ENCODE measurements around the gene PALM.
"Not testable (repeated sequence)": the region's sequence is repeated elsewhere in the genome, so short reads cannot be mapped to it uniquely, and the experiment has no call there.

PALM gene

DNA sequence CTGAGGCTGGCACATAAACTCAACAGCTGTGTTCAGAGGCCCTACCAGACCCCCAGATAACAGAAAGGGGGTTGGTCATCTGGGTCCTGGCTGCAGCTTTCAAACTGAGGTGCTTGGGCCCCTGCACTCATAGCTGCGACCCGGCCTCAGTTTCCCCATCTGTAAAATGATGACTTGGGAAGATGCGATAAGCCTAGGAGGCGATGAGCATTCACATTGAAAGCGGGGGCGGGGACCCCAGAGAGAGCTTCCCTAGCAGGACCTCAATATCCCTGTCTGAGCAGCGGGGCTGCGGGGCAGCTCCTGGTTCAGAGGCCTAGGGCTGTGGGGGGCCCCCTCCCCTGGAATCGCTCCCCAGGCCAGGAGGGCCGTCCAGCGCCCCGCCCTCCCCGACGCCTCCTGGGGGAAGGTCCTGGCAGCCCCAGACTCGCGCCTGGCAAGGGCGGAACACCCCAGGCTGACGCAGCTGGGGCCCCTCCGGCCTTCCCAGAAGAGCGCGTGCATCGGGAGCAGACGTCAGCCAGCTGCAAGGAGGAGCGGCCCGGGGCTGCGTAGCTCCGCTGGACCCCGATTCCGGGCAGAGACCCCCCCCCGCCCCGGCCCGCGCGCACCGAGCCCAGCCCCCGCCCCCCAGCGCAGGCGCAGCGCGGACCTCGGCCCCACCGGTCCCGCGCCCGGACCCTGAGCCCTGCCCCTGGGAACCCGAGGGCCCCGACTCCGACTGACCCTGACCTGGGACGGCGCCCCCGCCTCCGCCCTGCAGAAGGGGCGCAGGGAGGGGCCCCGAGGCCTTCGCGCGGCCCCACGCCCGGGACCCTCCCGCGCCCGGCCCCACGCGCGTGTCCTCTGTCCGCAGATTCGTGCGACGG is 29.1 kb upstream of the PALM start:
- DNase-seq: peak; percentile 58

DNA sequence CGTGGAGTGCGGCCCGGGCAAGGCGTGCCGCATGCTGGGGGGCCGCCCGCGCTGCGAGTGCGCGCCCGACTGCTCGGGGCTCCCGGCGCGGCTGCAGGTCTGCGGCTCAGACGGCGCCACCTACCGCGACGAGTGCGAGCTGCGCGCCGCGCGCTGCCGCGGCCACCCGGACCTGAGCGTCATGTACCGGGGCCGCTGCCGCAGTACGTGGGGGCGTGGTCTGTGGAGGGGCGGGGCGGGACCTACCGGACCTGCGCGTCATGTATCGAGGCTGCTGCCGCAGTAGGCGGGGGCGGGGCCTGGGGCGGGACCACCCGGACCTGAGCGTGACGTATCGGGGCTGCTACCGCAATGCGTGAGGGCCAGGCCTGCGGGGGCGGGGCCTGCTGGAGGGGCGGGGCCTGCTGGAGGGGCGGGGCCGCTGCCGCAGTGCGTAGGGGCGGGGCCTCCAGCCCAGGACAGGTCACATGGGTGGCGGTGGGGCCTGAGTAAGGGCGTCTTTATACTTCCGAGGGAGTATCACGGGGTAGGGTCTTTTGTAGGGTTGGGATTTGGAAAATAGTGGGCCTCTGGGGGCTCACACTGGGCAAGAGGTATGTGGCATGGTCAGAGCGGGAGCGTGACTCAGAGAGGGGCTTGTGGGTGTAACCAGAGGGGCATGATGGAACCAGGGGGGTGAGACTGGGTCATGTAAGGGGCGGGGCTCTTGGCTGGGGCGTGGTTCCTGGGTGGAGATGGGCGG is 28.3 kb upstream of the PALM start:
- DNase-seq: peak; percentile 99

DNA sequence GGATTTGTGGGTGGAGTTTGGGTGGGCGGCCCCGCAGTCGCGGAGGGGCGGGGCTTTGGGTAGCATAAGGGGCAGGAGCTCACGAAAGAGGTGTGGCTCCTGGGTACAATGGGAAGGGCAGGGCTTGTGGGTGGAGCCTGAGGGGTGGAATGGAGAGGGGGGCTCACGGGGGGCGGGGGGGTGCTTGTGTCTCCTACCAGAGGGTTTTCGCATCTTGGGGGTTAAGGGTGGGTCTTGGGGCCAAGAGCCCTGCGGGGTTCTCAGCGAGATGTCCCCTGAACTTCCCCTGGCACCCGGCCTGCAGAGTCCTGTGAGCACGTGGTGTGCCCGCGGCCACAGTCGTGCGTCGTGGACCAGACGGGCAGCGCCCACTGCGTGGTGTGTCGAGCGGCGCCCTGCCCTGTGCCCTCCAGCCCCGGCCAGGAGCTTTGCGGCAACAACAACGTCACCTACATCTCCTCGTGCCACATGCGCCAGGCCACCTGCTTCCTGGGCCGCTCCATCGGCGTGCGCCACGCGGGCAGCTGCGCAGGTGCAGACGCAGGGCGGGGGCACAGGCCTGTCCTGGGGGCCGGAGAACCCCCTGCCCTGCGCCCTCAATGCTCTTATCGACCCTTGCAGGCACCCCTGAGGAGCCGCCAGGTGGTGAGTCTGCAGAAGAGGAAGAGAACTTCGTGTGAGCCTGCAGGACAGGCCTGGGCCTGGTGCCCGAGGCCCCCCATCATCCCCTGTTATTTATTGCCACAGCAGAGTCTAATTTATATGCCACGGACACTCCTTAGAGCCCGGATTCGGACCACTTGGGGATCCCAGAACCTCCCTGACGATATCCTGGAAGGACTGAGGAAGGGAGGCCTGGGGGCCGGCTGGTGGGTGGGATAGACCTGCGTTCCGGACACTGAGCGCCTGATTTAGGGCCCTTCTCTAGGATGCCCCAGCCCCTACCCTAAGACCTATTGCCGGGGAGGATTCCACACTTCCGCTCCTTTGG is 27.4 kb upstream of the PALM start:
- DNase-seq: no peak

DNA sequence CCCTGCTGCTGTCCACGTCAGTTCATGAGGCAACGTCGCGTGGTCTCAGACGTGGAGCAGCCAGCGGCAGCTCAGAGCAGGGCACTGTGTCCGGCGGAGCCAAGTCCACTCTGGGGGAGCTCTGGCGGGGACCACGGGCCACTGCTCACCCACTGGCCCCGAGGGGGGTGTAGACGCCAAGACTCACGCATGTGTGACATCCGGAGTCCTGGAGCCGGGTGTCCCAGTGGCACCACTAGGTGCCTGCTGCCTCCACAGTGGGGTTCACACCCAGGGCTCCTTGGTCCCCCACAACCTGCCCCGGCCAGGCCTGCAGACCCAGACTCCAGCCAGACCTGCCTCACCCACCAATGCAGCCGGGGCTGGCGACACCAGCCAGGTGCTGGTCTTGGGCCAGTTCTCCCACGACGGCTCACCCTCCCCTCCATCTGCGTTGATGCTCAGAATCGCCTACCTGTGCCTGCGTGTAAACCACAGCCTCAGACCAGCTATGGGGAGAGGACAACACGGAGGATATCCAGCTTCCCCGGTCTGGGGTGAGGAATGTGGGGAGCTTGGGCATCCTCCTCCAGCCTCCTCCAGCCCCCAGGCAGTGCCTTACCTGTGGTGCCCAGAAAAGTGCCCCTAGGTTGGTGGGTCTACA is 25.9 kb upstream of the PALM start:
- no peak for DNase-seq

DNA sequence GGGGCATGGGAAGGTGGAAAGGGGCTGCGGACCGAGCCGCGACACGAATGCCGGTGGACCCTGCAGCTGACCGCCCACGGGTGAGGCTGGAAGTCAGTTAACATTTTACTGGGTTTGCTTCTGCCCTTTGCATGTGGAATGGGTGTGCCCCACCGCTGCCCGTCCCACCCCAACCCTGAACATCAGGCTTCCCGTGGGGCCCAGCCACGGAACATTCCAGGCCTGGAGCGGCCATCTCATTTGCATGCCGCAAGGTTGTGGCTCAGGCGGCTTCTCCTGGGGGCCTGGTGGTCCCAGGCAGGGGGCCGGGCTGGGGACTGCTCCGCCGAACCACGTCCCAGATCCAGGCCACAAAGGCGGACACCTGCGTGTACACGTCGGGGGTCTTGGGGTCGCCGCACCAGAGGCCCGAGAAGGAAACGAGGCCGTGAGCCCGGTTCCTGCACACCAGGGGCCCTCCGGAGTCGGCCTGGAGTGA is 23.2 kb upstream of the PALM start:
- no peak for DNase-seq

DNA sequence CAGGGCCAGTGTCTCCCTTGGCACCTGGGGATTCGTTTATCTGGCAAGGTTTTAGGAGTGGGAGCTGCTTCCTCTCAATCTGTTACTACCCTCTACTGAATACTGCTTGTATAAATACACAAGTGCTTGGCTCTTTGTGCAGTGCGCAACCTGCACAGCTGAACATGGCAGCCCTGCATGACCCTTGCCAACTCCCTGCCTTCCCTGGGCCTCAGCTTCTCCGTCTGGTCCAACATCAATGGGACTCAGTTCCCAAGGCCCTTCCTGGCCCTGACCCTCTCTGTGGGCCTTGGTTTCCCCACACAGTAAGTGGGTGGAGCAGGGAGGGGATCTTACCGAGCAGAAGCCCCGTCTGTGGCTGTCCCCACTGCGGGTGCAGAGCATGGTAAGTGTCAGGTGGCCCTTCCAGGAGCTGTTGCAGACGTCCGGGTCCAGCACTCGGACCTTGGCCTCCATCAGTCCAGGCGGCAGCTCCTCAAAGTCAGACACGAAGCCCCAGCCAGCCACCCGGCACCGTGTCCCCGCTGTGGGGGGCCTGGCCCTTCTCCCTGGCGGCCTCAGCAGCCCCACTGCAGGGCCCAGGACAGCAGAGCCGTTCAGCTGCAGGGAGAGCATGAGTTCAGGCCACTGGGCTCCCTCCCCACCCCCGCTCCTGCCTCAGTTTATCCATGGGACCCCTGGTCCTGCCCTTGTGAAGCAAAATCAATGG is 22.0 kb upstream of the PALM start:
- no peak for DNase-seq

DNA sequence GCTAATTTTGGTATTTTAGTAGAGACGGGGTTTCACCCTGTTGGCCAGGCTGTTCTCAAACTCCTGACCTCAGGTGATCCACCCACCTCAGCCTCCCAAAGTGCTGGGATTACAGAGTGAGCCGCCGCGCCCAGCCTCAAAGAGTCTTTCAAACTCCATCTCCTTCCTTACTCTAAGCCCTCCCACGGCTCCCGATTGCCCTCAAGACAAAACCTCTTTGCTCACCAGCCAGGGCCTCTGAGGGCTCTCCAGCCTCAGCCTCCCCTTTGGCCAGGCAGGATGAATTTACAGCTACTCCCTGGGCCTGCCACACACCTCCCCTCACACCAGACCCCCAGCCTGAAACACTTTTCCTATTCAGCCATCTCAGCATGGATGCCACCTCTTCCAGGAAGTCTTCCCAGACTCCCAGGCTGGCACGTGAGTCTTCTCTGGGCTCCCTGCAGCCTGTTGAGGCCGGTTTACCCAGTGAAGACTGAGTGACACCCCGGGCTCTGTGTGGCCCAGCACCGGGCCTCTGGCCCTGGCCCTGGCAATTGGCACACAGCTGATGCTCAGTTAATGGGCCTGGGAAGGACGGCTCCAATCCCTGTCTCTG is 21.1 kb upstream of the PALM start:
- no peak for DNase-seq

DNA sequence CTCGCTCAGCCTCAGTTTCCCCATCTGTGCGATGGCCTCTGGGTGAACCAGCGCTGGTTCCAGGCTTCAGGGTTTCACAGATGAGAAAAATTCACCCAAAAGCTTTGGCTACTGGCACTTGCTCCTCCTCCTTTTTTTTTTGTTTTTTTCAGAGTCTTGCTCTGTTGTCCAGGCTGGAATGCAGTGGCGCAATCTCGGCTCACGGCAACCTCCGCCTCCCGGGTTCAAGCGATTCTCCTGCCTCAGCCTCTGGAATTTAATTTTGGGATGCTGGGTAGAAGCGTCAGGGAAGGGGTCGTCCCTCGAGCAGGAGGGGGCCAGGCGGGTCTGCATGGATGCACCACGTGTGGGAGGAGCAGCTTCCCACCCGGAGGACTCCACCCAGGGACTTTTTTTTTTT is 20.5 kb upstream of the PALM start:
- no peak for DNase-seq

DNA sequence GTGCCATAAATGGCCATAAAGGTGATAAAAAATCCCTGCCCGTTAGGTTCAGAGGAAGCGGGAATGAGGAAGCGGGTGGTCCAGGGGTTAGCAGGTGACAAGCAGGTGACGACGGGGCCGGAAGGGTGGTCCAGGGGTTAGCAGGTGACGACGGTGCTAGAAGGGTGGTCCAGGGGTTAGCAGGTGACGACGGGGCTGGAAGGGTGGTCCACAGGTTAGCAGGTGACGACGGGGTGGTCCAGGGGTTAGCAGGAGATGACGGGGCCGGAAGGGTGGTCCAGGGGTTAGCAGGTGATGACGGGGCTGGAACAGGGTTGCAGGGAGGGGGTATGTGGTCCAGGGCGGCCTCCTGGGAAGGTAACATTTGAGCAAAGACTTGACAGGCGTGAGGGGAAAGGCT is 19.7 kb upstream of the PALM start:
- DNase-seq: no peak

DNA sequence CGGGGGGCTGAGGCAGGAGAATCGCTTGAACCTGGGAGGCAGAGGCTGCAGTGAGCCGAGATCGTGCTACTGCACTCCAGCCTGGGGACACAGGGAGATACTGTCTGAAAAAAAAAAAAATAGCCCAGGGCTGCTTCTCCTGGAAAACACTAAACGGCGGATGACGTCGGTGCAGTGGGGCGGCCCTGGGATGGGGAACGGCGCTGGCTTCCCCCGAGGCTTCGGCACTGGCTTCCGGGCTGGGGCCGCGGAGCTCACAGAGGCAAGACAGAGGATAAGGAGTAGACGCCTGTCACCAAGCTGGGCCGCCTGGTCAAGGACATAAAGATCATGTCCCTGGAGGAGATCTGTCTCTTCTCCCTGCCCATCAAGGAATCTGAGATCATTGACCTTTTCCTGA is 18.5 kb upstream of the PALM start:
- no peak for DNase-seq

DNA sequence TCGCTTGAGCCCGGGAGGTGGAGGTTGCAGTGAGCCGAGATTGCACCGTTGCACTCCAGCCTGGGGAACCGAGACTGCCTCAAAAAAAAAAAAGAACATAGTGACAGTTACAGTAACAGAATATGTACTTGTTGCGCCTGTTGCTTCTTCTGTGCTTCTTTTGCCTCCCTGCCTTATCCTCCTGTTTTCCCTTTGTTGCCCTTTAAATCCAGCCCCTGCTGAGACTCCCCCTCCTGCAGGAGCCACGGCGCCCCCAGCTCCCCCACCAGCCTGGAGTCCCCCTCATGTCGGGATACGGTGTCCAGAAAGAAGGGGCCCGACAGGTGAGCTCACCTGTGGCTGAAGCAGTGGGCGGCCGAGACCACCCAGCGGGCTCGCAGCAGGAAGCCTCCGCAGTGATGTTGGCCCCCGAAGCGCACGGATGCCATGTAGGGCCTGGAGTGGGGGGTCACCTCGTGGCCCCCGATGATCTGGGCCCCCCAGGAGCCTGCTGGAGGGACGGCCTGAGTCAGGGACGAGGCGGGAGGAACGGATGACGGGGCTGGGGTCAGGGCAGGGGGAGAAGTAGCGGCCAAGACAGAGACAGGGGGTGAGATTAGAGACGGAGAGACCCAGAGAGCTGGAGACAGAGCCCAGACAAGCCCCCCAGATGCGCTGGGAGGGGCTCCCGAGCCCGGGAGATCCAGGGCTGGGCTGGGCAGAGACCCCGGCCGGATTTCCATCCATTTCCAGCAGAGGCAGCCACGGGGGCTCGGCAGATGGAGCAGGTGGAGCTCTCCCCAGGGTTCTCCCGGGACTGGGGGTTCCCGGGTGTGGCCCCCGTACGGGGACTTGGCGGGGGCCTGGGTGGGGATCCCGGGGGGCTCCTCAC is 14.0 kb upstream of the PALM start:
- DNase-seq: no peak

DNA sequence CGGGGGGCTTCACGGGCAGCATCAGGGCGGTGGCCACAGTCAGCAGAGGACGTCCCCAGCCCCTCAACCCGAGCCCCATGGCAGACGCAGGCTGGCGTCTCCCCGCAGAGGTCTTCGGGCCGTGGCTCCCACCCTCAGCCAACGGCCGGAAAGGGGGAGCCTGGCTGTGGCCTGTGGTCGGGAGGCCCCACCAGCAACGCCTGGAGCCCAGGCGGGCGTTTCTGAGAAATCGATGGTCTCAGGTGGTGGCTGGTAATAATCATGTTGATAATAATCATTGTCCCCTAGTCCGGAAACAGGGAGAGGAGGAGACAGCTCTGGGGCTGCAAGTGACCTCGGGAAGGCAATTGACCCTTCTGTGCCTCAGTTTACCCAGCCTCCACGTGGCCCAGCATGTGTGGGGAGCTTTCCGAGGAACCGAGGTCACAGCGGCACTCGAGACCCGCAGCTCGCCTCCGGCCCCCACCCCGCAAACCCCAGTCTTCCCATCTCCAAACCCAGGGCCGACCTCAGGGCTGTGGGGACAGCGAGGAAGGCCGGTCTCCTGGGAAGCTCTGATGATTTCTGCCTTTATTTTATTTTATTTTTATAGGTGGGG is 13.3 kb upstream of the PALM start, which contains the start of gene PRSS57:
PRSS57 (minus strand) TSS at position 101 of the 598 bp plus-strand sequence; CDS start at position 79, 22 bp downstream.
- no peak for DNase-seq

DNA sequence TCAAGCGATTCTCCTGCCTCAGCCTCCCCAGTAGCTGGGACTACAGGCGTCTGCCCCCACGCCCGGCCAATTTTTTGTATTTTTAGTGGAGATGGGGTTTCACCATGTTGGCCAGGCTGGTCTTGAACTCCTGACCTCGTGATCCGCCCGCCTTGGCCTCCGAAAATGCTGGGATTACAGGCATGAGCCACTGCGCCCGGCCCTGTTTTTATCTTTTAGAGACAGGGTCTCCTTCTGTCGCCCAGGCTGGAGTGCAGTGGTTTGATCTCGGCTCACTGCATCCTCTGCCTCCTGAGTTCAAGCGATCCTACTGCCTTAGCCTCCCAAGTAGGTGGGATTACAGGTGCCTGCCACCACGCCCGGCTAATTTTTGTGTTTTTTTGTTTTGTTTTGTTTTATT is 10.2 kb upstream of the PALM start:
- DNase-seq: not testable (repeated sequence)

DNA sequence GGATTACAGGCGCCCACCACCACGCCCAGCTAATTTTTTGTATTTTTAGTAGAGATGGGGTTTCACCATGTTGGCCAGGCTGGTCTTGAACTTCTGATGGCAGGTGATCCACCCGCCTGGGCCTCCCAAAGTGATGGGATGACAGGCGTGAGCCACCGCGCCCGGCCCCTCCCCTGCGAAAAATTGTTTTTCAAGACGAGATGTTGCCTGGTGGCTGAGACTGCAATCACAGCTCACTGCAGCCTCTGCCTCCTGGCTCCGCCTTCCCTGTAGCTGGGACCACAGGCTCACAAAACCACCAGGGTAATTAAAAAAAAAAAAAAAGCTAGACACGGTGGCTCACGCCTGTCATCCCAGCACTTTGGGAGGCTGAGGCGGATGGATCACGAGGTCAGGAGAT is 8.8 kb upstream of the PALM start:
- DNase-seq: not testable (repeated sequence)

DNA sequence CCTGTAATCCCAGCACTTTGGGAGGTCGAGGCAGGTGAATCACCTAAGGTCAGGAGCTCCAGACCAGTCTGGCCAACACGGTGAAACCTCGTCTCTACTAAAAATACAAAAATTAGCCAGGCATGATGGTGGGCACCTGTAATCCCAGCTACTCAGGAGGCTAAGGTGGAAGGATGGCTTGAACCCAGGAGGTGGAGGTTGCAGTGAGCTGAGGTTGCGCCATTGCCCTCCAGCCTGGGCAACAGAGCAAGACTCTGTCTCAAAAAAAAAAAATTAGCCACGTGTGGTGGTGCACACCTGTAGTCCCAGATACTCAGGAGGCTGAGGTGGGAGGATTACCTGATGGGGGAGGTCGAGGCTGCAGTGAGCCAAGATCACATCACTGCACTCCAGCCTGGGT is 5.9 kb upstream of the PALM start:
- DNase-seq: not testable (repeated sequence)

DNA sequence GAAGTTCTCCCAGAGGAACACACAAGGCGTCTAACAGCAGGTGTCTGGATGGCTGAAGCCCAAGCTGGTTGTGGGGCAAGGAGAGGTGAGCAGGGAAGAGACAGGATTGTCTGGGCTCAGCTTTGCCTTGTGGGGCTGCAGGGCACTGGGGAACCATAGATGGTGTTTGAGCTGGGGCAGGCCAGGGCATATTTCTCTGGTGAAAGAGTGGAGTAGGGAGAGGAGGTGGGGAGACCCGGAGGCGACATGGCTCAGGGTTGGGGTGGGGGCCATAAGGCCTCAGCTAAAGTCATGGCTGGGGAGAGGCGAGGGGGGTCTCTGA is 5.4 kb upstream of the PALM start:
- DNase-seq: no peak

DNA sequence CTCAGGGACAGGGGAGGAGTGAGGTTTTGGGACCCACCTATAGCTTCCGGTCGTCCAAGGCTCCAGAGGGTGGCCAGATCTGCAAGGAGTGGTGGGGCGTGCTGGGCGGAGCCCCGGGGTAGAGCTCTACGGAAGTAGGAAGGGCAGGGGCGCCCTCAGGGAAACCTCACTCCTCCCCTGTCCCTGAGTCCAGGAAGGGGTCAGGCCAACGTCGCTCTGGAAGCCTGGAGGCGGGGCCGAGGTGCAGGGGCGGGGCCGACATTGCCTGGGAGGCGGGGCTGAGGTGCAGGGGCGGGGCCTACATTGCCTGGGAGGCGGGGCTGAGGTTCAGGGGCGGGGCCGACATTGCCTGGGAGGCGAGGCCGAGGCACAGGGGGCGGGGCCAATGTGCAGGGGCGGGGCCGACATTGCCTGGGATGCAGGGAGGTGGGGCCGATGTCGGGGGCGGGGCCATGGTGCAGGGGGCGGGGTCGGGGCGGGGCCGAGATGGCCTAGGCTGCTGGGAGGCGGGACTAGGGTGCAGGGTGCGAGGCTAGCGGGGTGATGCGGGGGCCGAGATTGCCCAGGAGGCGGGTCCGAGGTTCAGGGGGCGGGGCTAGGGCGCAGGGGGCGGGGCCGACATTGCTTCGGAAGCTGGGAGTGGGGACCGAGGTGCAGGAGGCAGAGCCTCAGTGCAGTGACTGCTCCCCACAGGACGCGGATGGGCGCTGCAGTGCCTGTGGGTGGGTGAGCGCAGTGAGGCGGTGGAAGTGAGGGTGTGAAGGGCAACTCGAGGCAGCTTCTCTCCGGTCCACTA is 4.9 kb upstream of the PALM start:
- DNase-seq: peak; percentile 90

DNA sequence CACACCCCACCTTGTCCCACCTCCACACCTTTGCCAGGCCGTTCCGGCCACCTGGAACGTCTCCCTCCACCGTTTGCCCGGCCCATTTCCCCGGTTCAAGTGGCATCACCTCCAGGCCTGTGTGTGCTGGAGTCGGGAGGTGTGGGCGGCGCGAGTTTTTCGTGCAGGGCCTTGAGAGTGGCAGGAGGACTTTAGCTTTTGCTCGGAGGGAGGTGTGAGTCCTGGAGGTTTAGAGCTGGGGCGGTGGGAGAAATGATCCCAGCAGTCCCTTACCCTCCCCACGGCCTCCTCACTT is 4.3 kb upstream of the PALM start:
- no peak for DNase-seq
